Pulmonary artery endothelial cell (primary cell): Measurements from ENCODE around the gene MTERF2. TPM values are rescaled to one million over a fixed set of nuclear protein-coding genes. Genes with fewer than 3 reads are reported as not detected.

ENCODE experiments used
- DNase-seq: peaks from one replicate; pipeline ENCODE4 v3.0.0-alpha.2; 2011; ENCODE audit warnings: low read depth, low spot score
- total RNA-seq: library from RNA; depleted of rRNA; stranded (reverse); fragments of >200 nt; gene quantifications from 2 replicates; pipeline ENCODE4 v1.2.3, GENCODE V29; 2014

The MTERF2 gene
- total RNA-seq, 1 donor from 2014 or later, result 3.8 TPM

GRCh38 chr12:106954462-106955376 lies 32.2 kb downstream of the MTERF2 start:
- no peak for DNase-seq

DNA sequence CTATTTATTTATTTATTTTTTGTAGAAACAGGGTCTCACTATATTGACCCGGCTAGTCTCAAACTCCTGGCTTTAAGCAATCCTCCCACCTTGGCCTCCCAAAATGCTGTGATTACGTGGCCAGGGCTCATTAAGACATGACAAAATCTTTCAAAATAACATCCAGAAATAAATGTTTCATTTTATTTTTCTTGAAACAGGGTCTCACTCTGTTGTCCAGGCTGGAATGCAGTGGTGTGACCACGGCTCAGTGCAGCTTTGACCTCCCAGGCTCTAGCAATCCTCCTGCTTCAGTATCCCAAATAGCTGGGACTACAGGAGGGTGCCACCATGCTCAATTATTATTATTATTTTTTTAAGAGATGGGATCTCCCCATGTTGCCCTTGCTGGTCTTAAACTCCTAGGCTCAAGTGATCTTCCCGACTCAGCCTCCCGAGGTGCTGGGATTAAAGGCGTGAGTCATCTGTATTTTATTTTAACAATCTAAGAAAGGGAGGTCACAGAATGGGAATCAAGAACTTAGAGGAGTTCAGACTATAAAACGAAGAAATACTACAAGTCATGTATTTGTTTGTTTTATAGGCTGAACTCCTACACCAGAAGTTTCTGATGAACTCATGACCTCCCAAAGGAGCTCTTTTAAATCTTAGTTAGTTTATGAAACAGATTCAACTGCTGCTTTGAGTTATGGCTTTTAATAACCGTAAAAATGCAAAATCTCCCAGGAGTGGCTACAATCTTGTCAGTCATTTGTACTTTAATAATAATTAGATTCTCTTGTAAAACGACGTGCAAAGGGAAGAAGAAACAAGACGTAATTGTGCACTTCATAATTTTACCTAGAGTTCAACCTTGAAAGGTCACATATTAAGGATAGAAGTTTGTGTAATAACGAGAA lies 33.3 kb downstream of the MTERF2 start:
- no peak for DNase-seq

- DNase-seq, result no peak
Measured at GRCh38 chr12:106950591-106950990, 36.4 kb downstream of the MTERF2 start.

GRCh38 chr12:106947461-106947860 lies 39.5 kb downstream of the MTERF2 start:
- DNase-seq, result no peak

DNA sequence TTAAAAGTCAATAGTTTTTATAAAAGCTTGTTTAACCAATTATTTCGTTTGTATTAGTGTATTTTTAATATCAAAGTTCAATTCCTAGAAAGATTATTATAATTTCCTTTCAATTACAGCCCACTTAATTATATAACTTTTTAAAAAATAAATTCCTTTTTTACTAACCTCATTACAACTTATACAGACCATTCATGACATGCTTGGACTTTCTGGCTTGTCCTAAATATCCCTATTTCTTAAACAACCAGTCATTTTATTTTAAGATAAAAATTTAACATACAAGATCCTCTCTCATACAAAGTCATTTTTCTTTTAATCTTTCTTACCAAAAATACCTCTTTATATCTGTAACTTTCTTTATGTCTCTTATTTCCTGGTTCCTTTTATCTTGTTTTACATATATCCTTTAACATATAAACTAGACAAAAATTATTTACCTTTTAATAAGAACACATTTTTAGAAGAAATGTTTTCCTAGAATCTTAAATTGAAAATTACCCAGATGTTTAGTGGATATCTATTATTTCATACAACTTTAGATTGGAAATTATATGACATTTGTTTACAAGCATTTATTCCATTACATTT lies 41.6 kb downstream of the MTERF2 start:
- DNase-seq, result no peak

DNA sequence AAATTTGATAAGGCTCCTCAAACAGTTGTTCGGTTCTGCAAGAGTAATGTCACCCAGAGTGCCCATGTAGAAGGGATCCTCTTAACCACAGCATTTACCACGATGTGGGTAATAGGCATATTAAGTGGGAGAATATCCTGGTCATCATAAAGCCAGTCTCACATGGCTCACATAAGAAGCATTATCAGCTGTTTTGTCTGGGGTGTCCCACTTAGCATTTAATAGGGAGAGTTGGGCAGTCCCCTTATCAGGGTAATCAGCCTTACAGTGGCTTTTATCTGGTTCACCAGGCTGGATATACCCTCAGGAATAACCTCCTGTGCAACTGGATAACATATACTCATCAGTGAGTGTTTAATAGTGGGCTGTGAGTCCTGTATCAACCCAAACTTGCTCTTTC lies 44.2 kb downstream of the MTERF2 start:
- DNase-seq, result no peak

DNA sequence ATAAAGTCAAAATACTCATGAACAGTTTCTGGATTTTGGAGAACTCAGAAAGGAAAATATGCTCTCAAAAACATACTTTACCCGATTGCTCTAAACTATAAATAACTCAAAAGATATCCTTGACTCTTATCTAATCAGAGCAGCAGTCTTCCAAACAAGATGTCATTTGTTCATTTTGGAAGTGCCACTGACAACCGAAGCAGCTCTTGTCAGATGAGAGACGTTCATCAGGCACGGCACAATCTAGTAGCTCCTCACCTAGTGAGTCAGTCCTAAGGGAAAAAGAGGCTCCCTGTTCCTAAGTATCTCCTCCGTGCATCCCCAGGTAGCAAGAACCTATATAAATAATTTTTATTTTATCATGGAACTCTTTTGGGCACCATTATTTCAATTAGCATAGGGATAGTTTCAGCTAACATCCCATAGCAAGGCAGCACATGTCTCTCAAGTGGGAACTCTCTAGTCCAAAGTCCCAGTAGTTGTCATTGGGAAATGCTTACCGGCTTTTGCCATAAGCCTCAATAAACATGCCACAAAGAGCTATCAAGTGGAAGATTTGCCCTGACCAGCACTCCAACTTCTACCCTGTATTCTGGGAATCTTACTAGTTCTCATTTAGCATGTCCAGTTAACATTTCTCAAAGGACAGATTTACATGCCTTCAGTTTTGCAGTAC lies 45.3 kb downstream of the MTERF2 start:
- no peak for DNase-seq

DNA sequence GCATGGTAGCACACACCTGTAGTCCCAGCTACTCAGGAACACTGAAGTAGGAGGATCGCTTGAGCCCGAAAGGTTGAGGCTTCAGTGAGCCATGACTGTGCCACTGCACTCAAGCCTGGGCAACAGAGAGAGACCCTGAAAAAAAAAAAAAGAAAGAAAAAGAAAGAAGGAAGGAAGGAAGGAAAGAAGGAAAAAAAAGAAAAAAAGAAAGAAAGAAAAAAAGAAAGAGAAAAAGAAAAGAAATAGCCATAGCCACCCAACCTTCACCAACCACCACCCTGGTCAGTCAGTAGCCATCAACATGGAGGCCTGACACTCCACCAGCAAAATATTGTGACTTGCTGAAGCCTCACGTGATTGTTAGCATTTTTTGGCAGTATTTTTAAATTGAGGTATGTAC lies 52.7 kb downstream of the MTERF2 start:
- DNase-seq, result no peak

Other genes with a start within 250 kb of the MTERF2 start
- 7.9 and 16.3 TPM in 2 replicates for gene RIC8B, start 212.5 kb downstream of the MTERF2 start, total RNA-seq
- gene TMEM263, start 31.2 kb downstream of the MTERF2 start, total RNA-seq, result 58.8 and 66.0 TPM in 2 replicates
- 14.6 and 17.9 TPM in 2 replicates for gene CRY1, start 106.4 kb upstream of the MTERF2 start, total RNA-seq